ENCODE measurements around the gene SLC30A5. TPM values are rescaled to one million over a fixed set of nuclear protein-coding genes. Genes with fewer than 3 reads are reported as not detected.
"Not testable (repeated sequence)": the region's sequence is repeated elsewhere in the genome, so short reads cannot be mapped to it uniquely, and the experiment has no call there.

The SLC30A5 gene
- total RNA-seq, 1 donor: 52.8 TPM

- H3K4me3 ChIP-seq (ENCODE audit: low read depth, low read length): no peak overlapping the region
- TF ChIP-seq CTCF (IDR thresholded peaks at IDR 0.05; ENCODE audit: insufficient read depth, low read length): no peak
- DNase-seq (ENCODE audit: low read depth): no peak
Measured at GRCh38 chr5:69130241-69130640, 36.4 kb downstream of the SLC30A5 start.

GRCh38 chr5:69131304-69131703 is 37.5 kb downstream of the SLC30A5 start:
- TF ChIP-seq CTCF (IDR thresholded peaks at IDR 0.05; ENCODE audit: insufficient read depth, low read length): no peak
- DNase-seq (ENCODE audit: low read depth): no peak
- H3K4me3 ChIP-seq (ENCODE audit: low read depth, low read length): no peak overlapping the region

GRCh38 chr5:69134126-69134525 is 40.3 kb downstream of the SLC30A5 start:
- no peak for TF ChIP-seq CTCF (IDR thresholded peaks at IDR 0.05; ENCODE audit: insufficient read depth, low read length)
- H3K4me3 ChIP-seq (ENCODE audit: low read depth, low read length): no peak overlapping the region
- DNase-seq (ENCODE audit: low read depth): no peak

- DNase-seq (ENCODE audit: low read depth): no peak
- no peak for TF ChIP-seq CTCF (IDR thresholded peaks at IDR 0.05; ENCODE audit: insufficient read depth, low read length)
- no peak overlapping the region for H3K4me3 ChIP-seq (ENCODE audit: low read depth, low read length)
Measured at GRCh38 chr5:69136293-69136692, 42.5 kb downstream of the SLC30A5 start.

- DNase-seq (ENCODE audit: low read depth); H3K4me3 ChIP-seq (ENCODE audit: low read depth, low read length): not testable (repeated sequence)
Measured at GRCh38 chr5:69137208-69137607, 43.4 kb downstream of the SLC30A5 start.

- TF ChIP-seq CTCF (IDR thresholded peaks at IDR 0.05; ENCODE audit: insufficient read depth, low read length): no peak
- H3K4me3 ChIP-seq (ENCODE audit: low read depth, low read length): no peak overlapping the region
- DNase-seq (ENCODE audit: low read depth): no peak
Measured at GRCh38 chr5:69137807-69138206, 44.0 kb downstream of the SLC30A5 start.

- no peak overlapping the region for H3K4me3 ChIP-seq (ENCODE audit: low read depth, low read length)
- no peak for DNase-seq (ENCODE audit: low read depth)
- no peak for TF ChIP-seq CTCF (IDR thresholded peaks at IDR 0.05; ENCODE audit: insufficient read depth, low read length)
Measured at GRCh38 chr5:69138766-69139165, 45.0 kb downstream of the SLC30A5 start.

- not testable (repeated sequence) for H3K4me3 ChIP-seq (ENCODE audit: low read depth, low read length); DNase-seq (ENCODE audit: low read depth)
Measured at GRCh38 chr5:69140239-69140638, 46.4 kb downstream of the SLC30A5 start.

Measured in fibroblast of the aortic adventitia (primary cell).